ENCODE results near the gene HRCT1.

DNA sequence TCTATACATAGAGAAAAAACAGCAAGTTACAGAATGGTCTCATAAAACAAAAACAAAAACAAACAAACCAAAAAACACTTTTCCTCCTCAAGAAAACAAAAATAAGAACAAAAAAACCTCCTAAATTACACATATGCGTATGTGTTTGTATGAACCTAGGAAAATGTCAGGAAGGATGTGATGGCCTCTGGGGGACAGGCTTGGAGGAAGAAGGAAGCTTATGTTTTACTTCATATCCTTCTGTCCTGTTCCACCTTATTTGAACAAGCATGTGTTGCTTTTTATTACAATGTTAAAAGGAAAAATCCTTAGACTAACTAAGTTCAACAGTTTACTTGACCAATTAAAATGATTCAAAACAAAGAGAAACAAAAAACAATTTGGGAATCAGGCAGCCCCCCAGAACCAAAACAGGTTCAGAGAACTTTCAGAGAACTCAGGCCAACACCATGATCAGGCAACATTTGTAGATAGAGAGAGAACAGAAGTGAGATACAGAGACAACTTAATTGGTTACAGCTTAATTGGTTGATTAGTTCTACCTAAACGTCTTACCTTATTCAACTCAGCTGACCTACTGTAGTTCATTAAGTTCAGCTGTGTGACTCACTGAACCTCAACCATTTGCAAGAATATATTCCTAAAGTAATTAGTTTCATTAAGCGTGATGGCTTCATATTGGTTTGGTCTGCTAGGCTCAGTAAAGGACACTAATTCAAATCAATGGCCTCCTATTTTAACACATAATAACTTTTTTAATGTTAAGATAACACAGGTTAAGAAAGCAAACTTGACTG lies 13.4 kb downstream of the HRCT1 start:
- TF ChIP-seq, protein P1, sequence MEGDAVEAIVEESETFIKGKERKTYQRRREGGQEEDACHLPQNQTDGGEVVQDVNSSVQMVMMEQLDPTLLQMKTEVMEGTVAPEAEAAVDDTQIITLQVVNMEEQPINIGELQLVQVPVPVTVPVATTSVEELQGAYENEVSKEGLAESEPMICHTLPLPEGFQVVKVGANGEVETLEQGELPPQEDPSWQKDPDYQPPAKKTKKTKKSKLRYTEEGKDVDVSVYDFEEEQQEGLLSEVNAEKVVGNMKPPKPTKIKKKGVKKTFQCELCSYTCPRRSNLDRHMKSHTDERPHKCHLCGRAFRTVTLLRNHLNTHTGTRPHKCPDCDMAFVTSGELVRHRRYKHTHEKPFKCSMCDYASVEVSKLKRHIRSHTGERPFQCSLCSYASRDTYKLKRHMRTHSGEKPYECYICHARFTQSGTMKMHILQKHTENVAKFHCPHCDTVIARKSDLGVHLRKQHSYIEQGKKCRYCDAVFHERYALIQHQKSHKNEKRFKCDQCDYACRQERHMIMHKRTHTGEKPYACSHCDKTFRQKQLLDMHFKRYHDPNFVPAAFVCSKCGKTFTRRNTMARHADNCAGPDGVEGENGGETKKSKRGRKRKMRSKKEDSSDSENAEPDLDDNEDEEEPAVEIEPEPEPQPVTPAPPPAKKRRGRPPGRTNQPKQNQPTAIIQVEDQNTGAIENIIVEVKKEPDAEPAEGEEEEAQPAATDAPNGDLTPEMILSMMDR (IDR thresholded peaks at IDR 0.05): no peak
- TF ChIP-seq POLR2AphosphoS5 (IDR thresholded peaks at IDR 0.05): no peak
- TF ChIP-seq POLR2A (IDR thresholded peaks at IDR 0.05): no peak
- TF ChIP-seq EP300 (IDR thresholded peaks at IDR 0.05): no peak

All from upper lobe of left lung (tissue), 4 donors.